DMS114 treated with DMSO at 0.1 percent for 48 hours (cell line): ENCODE measurements around the gene EEF1AKMT4.
"Not testable (repeated sequence)": the region's sequence is repeated elsewhere in the genome, so short reads cannot be mapped to it uniquely, and the experiment has no call there.

Experiments
- DNase-seq: peaks from one replicate; lab custom pipeline; 2025; ENCODE audit not compliant: unreplicated experiment; lab: John Stamatoyannopoulos, UW

EEF1AKMT4 gene

DNA sequence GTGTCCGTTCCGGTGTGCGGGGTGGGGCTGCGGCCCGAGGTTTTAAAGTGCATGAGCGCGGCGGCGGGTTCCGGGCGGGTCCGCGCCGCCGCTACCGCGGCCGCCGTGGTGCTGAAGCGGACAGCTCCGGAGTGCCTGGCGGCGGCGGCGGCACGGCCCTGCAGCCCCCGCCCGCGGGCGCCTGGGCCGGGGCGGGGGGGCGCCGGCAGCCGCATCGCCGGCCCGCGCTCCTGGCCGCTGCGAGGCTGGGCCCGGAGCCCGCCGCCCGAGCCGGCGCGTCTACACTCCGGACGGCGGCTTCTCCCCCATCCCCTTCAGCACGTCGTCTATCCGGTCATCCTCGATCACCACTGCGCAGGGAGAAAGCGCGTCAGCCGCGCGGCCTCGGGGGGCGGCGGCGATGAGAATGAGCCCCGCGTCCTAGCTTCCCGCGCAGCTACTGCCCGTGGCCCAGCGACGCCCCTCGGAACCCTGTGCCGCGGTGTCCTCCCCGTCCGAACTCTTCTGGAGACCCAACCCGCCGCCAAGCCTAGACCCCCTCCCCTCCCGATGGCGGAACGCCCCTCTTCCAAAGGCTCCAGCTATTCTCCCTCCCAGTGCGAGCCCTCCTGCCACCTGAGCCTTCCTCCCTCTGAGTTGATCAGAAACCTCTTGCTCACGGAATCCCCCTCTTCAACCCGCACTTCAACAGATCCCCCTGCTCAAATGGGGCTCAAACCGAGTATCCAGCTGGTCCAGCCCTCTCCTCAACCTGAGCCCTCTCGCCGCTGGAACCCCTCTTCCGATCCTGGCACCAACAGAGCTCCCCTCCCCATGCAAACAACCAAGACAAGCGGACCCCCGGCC lies 10.6 kb downstream of the EEF1AKMT4 start:
- peak; percentile 14 for DNase-seq

DNA sequence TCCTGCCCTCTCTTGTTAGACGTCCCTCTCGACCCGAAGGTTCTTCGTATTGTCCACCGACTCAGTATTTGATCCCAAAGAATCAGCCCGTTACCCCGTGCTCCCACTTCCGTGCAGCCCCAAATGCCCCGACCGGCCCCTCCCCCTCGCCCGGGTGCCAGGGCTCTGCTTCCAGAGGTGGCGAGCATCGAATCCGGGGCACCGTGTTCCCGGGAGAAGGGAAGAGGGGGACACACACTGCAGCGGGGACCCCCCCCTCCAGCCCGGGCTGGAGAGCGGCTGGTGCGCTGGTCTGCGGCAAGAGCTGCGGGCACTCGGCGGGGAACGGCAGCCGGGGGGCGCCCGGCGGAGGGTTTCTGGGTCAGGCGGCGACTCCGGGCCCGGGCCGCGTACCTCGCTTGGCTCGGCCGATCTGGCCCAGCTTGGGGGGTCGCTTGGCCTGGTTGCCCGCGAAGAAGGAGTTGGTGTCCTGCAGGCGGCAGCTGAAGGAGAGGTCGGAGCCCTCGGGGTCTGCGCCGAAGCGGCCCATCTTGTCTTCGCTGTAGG lies 11.3 kb downstream of the EEF1AKMT4 start:
- DNase-seq = no peak

DNA sequence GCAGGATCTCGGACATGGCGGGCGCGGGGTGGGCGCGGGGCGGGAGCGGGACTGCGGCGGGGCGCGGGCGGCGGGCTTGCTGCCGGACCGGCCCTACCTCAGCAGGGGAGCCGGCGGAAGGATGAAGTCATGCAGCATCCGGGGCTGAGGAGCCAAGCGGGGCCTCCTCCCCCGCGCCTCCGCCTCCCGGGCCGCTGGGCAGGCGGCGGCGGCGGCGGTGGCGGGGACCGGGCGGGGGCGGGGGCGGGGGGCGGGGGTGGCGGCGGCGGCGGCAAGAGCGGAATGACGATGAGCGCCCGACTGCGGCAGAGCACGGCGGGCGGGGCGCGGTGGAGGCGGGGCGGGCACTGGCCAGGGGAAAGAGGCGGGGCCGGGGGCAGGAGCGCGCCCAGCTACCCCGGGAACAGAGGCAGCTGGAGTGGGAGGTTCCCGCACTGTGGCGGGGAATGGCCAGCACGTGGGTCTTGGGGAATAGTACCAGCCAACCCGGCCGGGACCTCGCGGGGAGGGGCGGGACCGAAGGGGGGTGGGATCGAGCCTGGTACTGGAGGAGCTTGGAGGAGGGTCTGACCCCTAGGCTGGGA lies 11.9 kb downstream of the EEF1AKMT4 start, which contains the start of gene CAMK2N2:
Gene CAMK2N2 (minus strand): TSS at position 284 of the 584 bp plus-strand sequence. CDS start 268 bp downstream, at position 16.
- peak; percentile 73 for DNase-seq

DNA sequence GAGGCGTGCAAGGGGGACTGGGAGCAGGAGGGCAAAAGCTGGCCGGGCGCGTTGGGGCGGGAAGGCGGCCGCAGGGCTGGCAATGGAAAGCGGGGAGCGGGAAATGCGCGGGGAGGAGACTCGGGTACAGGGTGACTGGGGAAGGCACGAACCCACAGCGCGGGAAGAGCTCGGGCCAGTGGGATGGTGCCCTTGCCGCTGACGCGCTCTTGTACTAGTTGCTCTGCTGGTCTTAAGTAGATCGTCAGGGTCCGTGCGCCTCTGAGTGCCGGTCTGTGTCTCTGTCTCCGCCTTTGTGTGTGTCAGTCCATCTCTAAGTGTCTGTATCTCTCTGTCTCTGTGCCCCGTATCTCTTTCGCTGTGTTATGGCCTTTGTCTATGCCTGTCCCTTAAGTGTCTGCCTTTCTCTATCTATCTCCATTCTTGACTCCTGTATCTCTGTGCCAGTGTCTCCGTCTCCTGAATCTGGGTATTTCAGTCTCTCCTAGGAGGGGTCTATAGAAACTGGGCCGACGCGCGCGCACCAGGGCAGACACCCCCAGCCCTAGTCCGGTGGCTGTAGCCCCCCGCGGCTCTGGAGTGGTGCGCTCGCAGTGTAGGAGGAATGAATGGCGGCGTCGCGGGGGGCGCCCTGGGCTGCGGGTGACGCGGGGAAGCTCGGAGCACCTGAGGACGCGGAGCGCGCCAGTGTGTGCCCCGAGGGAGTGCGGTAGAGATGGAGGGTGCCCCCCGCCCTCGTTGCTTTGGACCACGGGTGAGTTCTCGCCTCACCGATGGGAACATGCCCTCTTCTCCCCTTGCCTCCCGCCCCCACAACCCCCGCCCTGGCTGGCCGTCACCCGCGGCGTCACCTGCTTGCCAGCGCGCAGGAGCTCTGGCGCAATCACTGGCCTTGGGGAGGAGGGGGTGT lies 12.6 kb downstream of the EEF1AKMT4 start:
- peak; percentile 24 for DNase-seq

DNA sequence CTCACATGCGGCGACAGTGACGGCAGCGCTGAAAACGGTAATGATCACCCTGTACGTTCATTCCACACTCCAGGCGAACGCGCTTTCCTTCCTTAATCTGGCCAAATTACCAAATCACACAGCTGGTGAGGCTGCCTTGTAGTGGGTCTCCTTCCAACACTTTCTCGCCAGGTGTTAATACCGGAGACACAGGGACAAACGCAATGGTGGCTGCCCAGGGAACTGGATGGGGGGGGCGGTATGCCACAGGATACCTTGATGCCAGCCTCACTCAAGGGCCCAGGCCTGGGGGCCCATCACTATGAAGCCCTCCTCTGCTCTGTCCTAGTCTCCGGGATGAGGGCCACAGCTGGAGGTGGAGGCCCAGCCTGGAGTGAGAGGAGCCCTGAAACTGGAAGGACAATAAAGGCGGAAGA lies 13.3 kb downstream of the EEF1AKMT4 start:
- DNase-seq = no peak

DNA sequence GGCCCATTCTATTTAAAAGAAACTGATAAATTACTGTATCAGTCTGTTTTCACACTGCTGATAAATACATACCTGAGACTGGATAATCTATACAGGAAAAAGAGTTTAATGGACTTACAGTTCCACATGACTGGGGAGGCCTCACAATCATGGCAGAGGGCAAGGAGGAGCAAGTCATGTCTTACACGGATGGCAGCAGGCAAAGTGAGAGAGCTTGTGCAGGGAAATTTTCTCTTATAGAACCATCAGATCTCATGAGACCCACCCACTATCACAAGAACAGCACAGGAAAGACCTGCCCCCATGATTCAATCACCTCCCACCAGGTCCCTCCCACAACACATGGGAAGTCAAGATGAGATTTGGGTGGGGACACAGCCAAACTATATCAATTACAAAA lies 17.8 kb downstream of the EEF1AKMT4 start:
- DNase-seq = not testable (repeated sequence)

DNA sequence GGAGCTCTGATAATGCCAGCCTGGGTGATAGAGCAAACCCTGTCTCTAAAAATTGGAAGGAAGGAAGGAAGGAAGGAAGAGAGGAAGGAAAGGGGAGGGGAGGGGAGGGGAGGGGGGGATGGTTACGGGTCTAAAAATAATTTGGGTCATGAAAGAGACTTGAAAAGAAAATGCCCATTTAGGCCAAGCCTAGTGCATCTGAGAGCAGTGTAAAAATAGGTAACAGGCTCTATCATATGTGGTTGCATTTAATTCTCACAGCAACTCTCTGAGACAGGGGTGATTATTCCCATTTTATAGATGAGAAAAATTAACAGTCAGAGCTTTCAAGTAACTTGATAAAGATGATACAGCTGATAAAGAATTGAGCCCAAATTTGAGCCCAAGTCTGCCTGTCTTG lies 22.8 kb downstream of the EEF1AKMT4 start:
- no peak for DNase-seq

DNA sequence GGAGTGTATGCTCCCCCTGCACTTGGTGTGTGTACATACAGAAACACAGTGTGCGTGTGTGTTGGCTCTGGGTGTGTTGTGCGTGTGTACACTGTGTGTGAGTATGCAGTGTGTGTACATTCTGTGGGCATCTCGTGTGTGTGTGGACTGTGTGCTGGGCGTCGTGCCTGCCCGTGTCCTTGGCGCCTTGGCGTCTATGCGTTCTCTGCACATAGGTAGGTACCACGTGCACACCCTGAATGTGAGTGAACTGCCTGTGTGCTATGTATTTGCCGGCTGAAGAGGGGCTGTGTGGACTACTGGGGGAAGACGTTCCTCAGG lies 25.9 kb downstream of the EEF1AKMT4 start:
- DNase-seq = no peak

DNA sequence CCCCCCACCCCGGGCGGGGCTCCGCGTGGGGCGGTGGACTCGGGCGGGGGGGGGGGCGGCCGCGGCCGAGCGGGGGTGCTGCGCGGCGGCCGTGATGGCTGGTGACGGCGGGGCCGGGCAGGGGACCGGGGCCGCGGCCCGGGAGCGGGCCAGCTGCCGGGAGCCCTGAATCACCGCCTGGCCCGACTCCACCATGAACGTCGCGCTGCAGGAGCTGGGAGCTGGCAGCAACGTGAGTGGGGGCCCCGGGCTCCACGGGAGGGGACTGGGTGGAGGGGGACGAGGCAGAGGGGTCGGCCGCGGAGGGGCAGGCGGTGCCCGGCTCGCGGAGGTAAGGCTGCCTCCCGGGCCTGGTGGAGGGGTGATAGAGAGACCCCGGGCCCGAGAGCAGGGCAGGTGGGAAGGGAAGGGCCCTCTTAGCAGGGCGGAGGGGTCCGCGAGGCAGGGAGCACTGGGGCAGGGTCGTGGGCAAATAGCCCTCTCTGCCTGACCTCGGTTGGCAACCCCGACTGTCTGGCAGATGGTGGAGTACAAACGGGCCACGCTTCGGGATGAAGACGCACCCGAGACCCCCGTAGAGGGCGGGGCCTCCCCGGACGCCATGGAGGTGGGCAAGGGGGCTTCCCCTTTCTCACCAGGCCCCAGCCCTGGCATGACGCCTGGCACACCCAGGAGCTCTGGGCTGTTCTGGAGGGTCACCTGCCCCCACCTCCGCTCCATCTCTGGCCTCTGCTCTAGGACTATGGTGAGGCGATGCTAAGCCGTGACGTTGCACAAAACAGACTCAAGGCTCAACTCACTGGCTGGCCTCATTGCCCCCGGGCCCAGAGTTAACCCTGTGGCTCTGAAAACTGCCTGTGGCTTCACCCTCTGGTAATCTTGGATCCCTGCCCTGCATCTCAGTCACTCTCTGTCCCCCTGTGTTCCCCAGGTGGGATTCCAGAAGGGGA lies 26.8 kb downstream of the EEF1AKMT4 start, which contains the start of gene ECE2:
Gene ECE2 (plus strand): TSS at position 62 of the 950 bp plus-strand sequence. CDS start 132 bp downstream, at position 194.
- DNase-seq = no peak

DNA sequence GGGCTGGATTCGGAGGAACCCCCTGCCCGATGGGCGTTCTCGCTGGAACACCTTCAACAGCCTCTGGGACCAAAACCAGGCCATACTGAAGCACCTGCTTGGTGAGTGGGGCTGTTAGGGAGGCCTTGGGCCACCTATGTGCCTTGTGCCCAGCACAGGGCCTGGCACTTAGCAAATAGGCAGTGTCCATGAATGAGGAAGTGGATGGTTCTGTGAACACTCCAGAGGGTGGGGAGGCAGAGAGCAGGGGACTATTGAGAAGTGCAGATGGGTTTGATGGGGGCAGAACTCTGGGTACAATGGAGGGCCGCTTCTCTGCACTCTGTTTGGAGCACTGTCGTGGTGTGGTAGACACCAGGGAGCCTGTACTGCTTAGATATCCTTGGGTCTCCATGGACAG lies 27.9 kb downstream of the EEF1AKMT4 start:
- no peak for DNase-seq

DNA sequence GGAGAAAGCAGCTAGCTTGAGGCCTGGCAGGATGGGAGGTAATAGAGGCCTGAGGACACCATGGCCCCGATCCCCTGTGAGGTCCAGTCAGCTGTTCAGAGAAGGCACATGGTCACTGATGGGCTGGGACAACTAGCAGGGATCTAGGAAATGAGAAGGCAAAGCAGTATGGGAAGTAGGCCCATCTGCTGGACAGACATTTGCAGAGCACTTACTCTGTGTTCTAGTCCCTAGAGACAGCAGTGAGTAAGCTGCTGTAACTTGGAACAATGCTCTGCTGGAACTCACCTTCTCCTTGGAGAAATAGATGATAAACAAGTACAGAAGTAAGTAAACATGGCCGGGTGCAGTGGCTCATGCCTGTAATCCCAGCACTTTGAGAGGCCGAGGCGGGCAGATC lies 33.5 kb downstream of the EEF1AKMT4 start:
- no peak for DNase-seq

DNA sequence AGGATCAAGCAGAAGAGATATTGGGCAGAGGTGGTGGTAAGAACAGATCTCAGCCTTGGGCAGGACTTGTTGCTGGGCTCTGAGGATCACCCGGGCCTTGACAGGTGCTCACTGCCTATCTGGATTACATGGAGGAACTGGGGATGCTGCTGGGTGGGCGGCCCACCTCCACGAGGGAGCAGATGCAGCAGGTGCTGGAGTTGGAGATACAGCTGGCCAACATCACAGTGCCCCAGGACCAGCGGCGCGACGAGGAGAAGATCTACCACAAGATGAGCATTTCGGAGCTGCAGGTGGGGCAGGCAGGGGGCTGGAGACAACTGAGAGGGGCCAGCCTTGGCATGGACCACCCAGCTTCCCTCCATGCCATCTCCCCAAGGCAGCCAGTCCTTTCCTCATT lies 34.2 kb downstream of the EEF1AKMT4 start:
- DNase-seq = no peak

DNA sequence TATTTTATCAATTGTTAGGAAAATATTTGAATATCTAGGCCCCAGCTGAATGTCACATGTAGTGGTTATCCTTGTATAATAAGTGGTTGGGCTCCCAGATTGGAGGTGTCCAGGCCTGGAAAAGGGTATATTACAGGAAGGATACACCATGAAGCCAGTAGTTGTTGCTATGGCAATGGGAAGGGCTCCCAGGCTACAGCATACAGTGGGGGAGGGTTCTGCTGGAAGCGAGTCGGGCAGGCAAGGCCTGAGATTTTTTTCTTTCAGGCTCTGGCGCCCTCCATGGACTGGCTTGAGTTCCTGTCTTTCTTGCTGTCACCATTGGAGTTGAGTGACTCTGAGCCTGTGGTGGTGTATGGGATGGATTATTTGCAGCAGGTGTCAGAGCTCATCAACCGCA lies 35.2 kb downstream of the EEF1AKMT4 start:
- peak; percentile 72 for DNase-seq

DNA sequence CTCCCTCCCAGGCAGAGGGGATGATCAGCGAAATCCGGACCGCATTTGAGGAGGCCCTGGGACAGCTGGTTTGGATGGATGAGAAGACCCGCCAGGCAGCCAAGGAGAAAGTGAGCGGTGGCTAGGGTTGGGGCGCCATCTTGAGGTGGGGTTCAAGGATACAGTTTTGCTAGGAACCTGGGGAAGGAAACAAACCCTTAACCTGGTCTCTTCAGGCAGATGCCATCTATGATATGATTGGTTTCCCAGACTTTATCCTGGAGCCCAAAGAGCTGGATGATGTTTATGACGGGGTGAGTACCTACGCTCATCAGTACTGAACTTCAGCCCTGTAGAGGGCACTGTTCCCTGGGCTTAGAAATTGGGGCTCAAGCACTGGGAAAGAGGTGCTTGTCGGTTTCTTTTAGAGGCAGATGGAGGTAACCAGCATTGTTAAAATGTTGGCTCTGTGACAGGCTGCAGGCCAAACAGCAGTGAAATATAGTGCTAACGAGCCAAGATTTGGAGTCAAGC lies 40.0 kb downstream of the EEF1AKMT4 start:
- DNase-seq = peak; percentile 53

DNA sequence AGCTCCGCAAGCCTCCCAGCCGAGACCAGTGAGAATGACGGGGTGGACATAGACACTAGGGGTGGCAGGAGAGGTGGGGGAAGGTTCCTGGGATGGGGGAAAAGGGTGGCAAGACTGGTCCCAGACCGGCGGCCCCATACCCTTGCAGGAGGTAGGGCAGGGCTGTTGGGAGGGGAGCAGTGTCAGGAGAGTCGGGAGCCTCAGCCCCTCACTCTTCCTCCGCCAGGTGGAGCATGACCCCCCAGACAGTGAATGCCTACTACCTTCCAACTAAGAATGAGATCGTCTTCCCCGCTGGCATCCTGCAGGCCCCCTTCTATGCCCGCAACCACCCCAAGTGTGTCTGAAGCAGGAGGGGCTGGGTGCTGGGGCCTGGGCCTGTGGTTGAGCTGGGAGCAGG lies 40.9 kb downstream of the EEF1AKMT4 start:
- DNase-seq = no peak

DNA sequence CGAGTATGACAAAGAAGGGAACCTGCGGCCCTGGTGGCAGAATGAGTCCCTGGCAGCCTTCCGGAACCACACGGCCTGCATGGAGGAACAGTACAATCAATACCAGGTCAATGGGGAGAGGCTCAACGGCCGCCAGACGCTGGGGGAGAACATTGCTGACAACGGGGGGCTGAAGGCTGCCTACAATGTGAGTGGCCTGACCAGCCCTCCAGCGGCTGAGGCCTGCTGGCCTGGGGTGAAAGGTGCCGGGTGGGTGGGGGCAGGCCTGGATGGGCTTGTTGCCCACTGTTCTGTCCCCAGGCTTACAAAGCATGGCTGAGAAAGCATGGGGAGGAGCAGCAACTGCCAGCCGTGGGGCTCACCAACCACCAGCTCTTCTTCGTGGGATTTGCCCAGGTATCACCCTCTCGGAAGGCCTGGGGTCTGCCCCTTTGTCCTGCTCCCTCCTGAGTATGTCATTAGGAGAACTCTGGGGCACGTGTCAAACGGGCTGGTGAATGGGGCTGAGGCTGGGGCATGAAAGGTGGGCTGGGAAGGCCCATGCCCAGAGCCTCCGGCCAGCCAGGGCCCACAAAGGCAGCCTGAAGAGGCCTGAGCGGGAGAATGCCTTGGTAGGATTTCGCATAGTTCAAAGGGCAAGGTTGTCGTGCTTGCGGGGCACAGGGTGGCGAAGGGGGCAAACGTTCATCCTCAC lies 41.7 kb downstream of the EEF1AKMT4 start:
- no peak for DNase-seq

DNA sequence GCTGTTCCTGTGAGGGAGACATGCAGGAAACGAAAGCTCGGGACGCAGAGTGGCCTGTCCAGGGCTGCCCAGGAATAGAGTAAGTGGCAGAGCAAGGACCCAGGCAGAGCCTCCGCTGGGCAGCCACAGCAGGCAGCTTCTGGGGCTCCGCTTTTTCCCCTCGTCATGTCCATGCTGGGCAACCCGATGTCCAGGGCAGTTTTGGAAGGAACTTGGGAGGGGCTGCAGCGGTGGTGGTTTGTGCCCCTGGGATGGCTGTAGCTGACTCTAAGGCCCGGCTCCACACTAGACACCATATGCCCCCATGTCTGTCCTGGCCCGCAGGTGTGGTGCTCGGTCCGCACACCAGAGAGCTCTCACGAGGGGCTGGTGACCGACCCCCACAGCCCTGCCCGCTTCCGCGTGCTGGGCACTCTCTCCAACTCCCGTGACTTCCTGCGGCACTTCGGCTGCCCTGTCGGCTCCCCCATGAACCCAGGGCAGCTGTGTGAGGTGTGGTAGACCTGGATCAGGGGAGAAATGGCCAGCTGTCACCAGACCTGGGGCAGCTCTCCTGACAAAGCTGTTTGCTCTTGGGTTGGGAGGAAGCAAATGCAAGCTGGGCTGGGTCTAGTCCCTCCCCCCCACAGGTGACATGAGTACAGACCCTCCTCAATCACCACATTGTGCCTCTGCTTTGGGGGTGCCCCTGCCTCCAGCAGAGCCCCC lies 42.4 kb downstream of the EEF1AKMT4 start:
- no peak for DNase-seq

DNA sequence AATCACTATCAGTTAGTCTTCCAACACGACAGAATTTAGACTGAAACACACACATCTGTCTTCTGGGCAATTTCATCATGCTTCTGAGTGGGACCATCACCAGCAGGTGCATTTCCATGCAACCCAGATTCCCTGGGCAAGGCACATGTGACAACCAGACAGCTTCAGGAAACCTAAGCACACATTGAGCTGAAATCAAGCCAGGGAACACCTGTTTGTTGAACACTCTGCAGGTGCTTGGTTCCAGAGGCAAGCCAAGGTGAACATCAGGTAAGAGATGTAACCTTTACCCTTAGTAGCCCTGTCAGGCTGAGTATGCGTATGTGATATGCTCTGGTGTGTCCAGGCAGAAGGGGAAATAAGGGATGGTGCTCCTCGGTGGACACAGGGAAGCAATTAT lies 46.3 kb downstream of the EEF1AKMT4 start:
- DNase-seq = no peak

DNA sequence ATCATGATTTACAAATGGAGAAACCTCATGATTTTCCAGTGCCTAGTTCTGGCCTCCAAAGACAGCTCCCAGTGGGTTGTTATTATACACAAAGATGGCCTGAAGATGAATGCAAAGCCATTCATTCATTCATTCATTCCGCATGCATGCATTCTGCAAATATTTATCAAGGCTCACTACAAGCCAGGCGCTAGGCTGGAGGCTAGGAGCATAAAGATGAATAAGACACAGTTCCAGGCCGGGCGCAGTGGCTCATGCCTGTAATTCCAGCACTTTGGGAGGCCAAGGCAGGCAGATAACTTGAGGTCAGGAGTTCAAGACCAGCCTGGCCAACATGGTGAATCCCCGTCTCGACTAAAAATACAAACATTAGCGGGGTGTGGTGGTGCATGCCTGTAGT lies 47.1 kb downstream of the EEF1AKMT4 start:
- no peak for DNase-seq
